ENCODE data around the gene CC2D2B.
"Not testable (repeated sequence)": the region's sequence is repeated elsewhere in the genome, so short reads cannot be mapped to it uniquely, and the experiment has no call there.

Gene CC2D2B

GRCh38 chr10:95867866-95868265 lies 39.9 kb upstream of the CC2D2B start:
- DNase-seq (ENCODE audit: low spot score), result no peak
- TF ChIP-seq CTCF (IDR thresholded peaks at IDR 0.05; ENCODE audit: extremely low read depth, missing control alignments), result no peak

DNA sequence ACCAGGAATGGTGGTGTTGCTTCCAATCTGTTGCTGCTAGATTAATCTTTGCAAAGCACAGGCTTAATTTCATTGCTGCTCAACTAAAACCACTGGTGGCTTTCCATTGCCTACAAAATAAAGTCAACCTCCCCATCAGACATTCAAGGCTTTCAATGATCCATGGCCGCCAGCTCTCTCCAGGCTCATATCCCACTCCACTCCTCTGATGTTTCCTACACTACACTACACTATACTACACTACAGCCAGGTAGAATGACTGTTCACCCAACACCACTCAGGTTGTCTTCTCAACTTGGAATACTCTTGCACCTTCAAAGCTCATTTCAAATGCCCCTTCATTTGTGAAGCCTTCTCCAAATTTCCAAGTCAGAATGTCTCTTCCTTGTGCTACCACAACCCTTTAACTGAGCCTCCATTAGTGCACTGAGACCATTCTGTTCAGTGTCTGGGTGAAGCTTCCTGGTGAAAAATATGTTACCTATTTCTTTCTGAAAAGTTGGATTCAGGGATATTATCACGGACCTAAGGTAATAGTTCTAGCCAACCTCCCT lies 35.5 kb upstream of the CC2D2B start:
- no peak for TF ChIP-seq CTCF (IDR thresholded peaks at IDR 0.05; ENCODE audit: extremely low read depth, missing control alignments)
- no peak for DNase-seq (ENCODE audit: low spot score)

DNA sequence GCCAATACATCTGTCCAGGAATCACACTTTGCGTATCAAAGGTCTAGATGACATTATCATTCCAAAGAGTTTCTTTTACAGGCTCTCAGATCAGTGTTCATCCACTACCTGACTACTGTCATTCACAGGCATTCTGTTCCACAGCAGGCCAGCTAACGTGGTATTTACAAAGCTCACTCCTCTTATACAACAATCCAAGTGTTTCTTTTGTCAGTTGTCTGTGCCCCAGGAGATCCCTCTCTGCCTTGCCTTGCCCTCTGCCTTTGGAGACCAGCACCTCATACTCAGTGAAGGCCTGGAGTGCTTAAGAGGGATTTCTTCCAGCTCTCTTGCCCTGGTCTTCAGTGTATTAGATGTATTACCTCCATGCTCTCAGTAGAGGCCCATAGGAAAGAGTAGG lies 34.6 kb upstream of the CC2D2B start:
- DNase-seq (ENCODE audit: low spot score), result no peak
- TF ChIP-seq CTCF (IDR thresholded peaks at IDR 0.05; ENCODE audit: extremely low read depth, missing control alignments), result no peak

DNA sequence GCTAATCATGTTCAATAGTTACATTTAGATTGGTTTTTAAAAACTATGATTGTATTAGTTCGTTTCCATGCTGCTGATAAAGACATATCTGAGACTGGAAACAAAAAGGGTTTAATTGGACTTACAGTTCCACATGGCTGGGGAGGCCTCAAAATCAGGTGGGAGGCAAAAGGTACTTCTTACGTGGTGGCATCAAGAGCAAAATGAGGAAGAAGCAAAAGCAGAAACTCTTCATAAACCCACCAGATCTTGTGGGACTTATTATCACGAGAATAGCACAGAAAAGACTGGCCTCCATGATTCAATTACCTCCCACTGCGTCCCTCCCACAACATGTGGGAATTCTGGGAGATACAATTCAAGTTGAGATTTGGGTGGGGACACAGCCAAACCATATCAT lies 34.1 kb upstream of the CC2D2B start:
- no peak for TF ChIP-seq CTCF (IDR thresholded peaks at IDR 0.05; ENCODE audit: extremely low read depth, missing control alignments)
- no peak for DNase-seq (ENCODE audit: low spot score)

DNA sequence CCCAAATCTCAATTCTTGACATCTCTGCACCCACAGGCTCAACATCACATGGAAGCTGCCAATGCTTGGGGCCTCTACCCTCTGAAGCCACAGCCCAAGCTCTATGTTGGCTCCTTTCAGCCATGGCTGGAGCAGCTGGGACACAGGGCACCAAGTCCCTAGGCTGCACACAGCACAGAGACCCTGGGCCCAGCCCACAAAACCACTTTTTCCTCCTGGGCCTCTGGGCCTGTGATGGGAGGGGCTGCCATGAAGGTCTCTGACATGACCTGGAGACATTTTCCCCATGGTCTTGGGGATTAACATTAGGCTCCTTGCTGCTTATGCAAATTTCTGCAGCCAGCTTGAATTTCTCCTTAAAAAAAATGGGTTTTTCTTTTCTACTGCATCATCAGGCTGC lies 33.0 kb upstream of the CC2D2B start:
- DNase-seq (ENCODE audit: low spot score), result not testable (repeated sequence)

DNA sequence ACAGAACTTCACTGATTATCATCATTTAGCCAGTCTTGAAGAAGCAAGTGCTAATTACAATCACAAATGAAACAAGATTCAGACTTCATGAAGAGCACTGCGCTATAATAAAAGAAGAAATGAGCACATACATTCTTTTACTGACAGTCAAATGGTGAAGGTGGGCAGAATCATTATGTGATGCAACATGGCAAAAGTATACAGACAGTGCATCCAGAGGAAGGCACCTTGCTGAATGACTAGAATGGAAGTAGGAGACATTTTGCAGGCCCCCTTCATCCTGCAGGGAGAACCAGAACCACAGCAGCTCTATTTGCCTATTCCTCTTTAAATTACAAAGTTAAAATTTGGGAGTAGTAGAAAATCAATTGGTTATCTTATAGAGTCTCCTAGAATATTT lies 31.0 kb upstream of the CC2D2B start:
- TF ChIP-seq CTCF (IDR thresholded peaks at IDR 0.05; ENCODE audit: extremely low read depth, missing control alignments), result no peak
- DNase-seq (ENCODE audit: low spot score), result no peak

DNA sequence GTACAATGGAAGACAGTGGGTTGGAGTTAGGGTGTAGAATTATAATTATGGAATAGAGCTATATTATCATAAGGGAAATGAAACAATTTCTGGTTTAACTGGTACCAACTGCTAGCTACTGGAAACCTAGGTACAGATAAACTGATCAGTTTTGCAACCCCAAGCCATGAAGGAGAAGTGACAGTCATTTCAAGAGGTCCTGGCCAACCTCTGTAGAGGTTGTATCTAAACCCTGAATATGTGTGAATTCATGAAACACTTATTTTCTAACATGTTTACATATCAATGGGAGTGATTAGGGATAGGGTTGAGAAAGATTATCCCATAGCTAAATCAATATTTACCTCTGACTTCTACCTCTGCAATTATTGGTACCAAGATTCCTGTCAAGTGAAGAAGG lies 29.9 kb upstream of the CC2D2B start:
- DNase-seq (ENCODE audit: low spot score), result no peak
- no peak for TF ChIP-seq CTCF (IDR thresholded peaks at IDR 0.05; ENCODE audit: extremely low read depth, missing control alignments)

GRCh38 chr10:95880704-95881103 lies 27.1 kb upstream of the CC2D2B start:
- DNase-seq (ENCODE audit: low spot score), result peak; percentile 38
- no peak for TF ChIP-seq CTCF (IDR thresholded peaks at IDR 0.05; ENCODE audit: extremely low read depth, missing control alignments)
